Measurements from ENCODE around the gene TMEM120A.
A peak's percentile ranks its signal among the peaks of the same experiment; 100 is the strongest.

- TF ChIP-seq CTCF (conservative IDR thresholded peaks at IDR 0.05; ENCODE audit: low read depth, low read length) (peak; percentile 93), EZH2 (IDR thresholded peaks at IDR 0.05; ENCODE audit: borderline replicate concordance, low read depth, low read length, poor library complexity, severe bottlenecking) (no peak)
These were observed 25.8 kb upstream of the TMEM120A start for GRCh38 chr7:76020031-76020714.

Data from A673 (cell line).